ENCODE data around the gene TP53BP1. TPM values are rescaled to one million over a fixed set of nuclear protein-coding genes. Genes with fewer than 3 reads are reported as not detected.

TP53BP1 gene
- total RNA-seq, 1 donor from 2014 or later: 87.2 TPM

- Histone ChIP-seq H3K27ac (ENCODE audit: low read depth, low read length) (peak within 1 kb of the TSS; percentile 48), H3K4me1 (ENCODE audit: control insufficient read depth in 3 of 3, insufficient read depth in 3 of 3, low read length in 3 of 3) (peaks cover 22 to 28% (median 25%) of the 10 kb centered on the region in 3 donors), H3K9ac (ENCODE audit: low read depth in 1 of 3, low read length in 3 of 3) (peak within 1 kb of the TSS; percentile 92), H3K4me3 (ENCODE audit: low read length in 3 of 3) (peak within 1 kb of the TSS; percentile 91 to 97 (median 97)), H3K36me3 (ENCODE audit: control insufficient read depth in 3 of 3, insufficient read depth in 3 of 3, low read length in 3 of 3) (peaks cover 6 to 14% (median 13%) of the 10 kb centered on the region in 3 donors), H3K27me3 (ENCODE audit: control insufficient read depth in 3 of 3, insufficient read depth in 3 of 3, low read length in 3 of 3) (no peaks in the 10 kb centered on the region), H3K9me3 (ENCODE audit: control insufficient read depth in 3 of 3, low read length in 3 of 3) (no peaks in the 10 kb centered on the region)
Observed at GRCh38 chr15:43370975-43371974, 121.7 kb downstream of the TP53BP1 start, which contains the start of the genes TUBGCP4 and ZSCAN29. Gene TUBGCP4 (plus strand): TSS chr15:43371101. CDS start chr15:43371355, 254 bp downstream. Gene ZSCAN29 (minus strand): TSS chr15:43371043. CDS start chr15:43369913, 1,130 bp downstream.

DNA sequence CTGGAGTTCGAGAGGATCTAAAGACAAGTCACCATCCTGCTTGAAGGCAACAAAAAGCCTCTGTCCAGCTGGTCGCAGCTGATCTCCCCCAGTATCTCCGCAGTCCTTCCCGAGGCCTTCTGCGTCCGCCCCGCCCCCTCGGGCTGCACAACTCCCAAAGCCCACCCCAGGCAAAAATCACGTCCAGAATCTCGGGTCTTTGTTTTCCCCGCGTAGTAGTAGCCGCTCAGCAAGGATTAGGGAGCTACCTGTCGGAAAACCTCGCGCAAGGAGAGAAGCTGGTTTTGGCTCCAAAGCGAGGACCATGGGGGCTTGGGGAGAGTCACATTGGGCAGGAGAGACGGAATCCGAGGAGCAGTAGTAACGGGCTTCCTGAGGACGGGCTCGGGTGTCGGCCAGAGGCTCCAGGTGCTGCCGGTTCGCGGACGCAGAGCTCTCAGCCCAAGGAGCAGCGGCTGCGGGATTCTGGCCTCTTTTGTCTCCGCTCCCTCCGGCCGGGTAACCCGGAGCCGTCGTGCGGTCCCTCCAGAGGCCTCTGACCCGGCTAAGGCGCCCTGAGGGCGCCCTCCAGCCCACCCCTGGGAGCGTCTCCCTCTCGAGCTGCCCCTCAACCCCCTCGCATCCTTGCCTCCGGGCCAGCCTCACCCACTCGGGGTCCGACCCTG lies 122.5 kb downstream of the TP53BP1 start:
- peak overlapping the region; percentile 48 for H3K27ac ChIP-seq (ENCODE audit: low read depth, low read length)
- H3K4me1 ChIP-seq (ENCODE audit: control insufficient read depth in 3 of 3, insufficient read depth in 3 of 3, low read length in 3 of 3): peaks cover 22 to 28% (median 25%) of the 10 kb centered on the region in 3 donors
- peaks cover 11 to 21% (median 19%) of the 10 kb centered on the region in 3 donors for H3K36me3 ChIP-seq (ENCODE audit: control insufficient read depth in 3 of 3, insufficient read depth in 3 of 3, low read length in 3 of 3)

DNA sequence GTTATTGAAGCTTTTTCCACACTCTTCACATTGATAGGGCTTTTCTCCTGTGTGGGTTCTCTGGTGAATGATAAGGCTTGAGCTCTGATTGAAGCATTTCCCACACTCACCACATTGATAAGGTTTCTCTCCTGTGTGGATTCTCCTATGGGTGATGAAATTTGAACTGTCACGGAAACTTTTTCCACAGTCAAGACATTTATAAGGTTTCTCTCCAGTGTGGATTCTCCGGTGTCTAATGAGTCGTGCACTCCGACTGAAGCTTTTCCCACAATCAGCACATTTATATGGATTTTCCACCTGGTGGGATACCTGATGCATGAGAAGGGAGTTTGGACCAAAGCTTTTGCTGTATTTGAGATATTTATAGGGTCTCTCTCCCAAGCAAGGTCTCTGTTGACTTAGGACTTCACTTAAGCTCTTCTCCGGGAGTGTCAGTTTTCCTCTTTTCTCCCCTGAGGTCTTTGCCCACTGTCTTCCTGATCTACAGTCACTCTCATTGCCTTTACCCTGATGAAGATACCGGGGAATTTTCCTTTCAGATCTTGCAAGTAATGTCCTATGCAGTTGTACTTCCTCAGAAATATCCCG lies 131.5 kb downstream of the TP53BP1 start:
- Histone ChIP-seq H3K4me3 (ENCODE audit: low read length in 3 of 3) (peak overlapping the region in 1 of 3 donors; percentile 11), H3K27ac (ENCODE audit: low read depth, low read length) (no peak overlapping the region), H3K27me3 (ENCODE audit: control insufficient read depth in 3 of 3, insufficient read depth in 3 of 3, low read length in 3 of 3) (no peaks in the 10 kb centered on the region), H3K9me3 (ENCODE audit: control insufficient read depth in 3 of 3, low read length in 3 of 3) (peaks cover 10 to 31% (median 13%) of the 10 kb centered on the region in 3 donors), H3K36me3 (ENCODE audit: control insufficient read depth in 3 of 3, insufficient read depth in 3 of 3, low read length in 3 of 3) (peaks cover 63 to 75% (median 73%) of the 10 kb centered on the region in 3 donors), H3K4me1 (ENCODE audit: control insufficient read depth in 3 of 3, insufficient read depth in 3 of 3, low read length in 3 of 3) (no peaks in the 10 kb centered on the region), H3K9ac (ENCODE audit: low read depth in 1 of 3, low read length in 3 of 3) (no peak overlapping the region)

More for the DNA sequence above, 122.5 kb downstream of the TP53BP1 start:
- peak overlapping the region; percentile 92 for H3K9ac ChIP-seq (ENCODE audit: low read depth in 1 of 3, low read length in 3 of 3)
- H3K9me3 ChIP-seq (ENCODE audit: control insufficient read depth in 3 of 3, low read length in 3 of 3): no peaks in the 10 kb centered on the region
- no peaks in the 10 kb centered on the region for H3K27me3 ChIP-seq (ENCODE audit: control insufficient read depth in 3 of 3, insufficient read depth in 3 of 3, low read length in 3 of 3)
- H3K4me3 ChIP-seq (ENCODE audit: low read length in 3 of 3): peak overlapping the region; percentile 91 to 97 (median 95)

GRCh38 chr15:43360821-43361220 lies 132.1 kb downstream of the TP53BP1 start:
- Histone ChIP-seq H3K36me3 (ENCODE audit: control insufficient read depth in 3 of 3, insufficient read depth in 3 of 3, low read length in 3 of 3) (peaks cover 57 to 69% (median 67%) of the 10 kb centered on the region in 3 donors), H3K9ac (ENCODE audit: low read depth in 1 of 3, low read length in 3 of 3) (no peak overlapping the region), H3K4me3 (ENCODE audit: low read length in 3 of 3) (peak overlapping the region in 2 of 3 donors; percentile 11 to 17), H3K27ac (ENCODE audit: low read depth, low read length) (no peak overlapping the region), H3K4me1 (ENCODE audit: control insufficient read depth in 3 of 3, insufficient read depth in 3 of 3, low read length in 3 of 3) (no peaks in the 10 kb centered on the region), H3K27me3 (ENCODE audit: control insufficient read depth in 3 of 3, insufficient read depth in 3 of 3, low read length in 3 of 3) (no peaks in the 10 kb centered on the region), H3K9me3 (ENCODE audit: control insufficient read depth in 3 of 3, low read length in 3 of 3) (peaks cover 10 to 31% (median 13%) of the 10 kb centered on the region in 3 donors)

Other genes with a start within 250 kb of the TP53BP1 start
- not detected for gene TGM5, start 226.2 kb downstream of the TP53BP1 start, total RNA-seq
- not detected for gene TGM7, start 190.9 kb downstream of the TP53BP1 start, total RNA-seq
- gene LCMT2, start 162.6 kb downstream of the TP53BP1 start, total RNA-seq: 5.7 TPM
- 28.7 TPM for gene ZSCAN29, start 122.1 kb downstream of the TP53BP1 start, total RNA-seq
- gene TUBGCP4, start 122.1 kb downstream of the TP53BP1 start, total RNA-seq: 11.5 TPM
- 19.3 TPM for gene MAP1A, start 24.5 kb upstream of the TP53BP1 start, total RNA-seq
- 8.9 TPM for gene PPIP5K1, start 97.1 kb upstream of the TP53BP1 start, total RNA-seq
- under 0.01 TPM for gene CKMT1B, start 100.9 kb upstream of the TP53BP1 start, total RNA-seq
- under 0.01 TPM for gene STRC, start 125.6 kb upstream of the TP53BP1 start, total RNA-seq
- 3.1 TPM for gene CATSPER2, start 155.7 kb upstream of the TP53BP1 start, total RNA-seq
- gene CKMT1A, start 200.7 kb upstream of the TP53BP1 start, total RNA-seq: not detected